NCI-H82 treated with DMSO at 0.1 percent for 48 hours (cell line): ENCODE results near the gene USP37.
"Not testable (repeated sequence)": the region's sequence is repeated elsewhere in the genome, so short reads cannot be mapped to it uniquely, and the experiment has no call there.

Source experiments
- DNase-seq: peaks from one replicate; lab custom pipeline; 2025; ENCODE audit not compliant: unreplicated experiment; lab: John Stamatoyannopoulos, UW

The USP37 gene

DNA sequence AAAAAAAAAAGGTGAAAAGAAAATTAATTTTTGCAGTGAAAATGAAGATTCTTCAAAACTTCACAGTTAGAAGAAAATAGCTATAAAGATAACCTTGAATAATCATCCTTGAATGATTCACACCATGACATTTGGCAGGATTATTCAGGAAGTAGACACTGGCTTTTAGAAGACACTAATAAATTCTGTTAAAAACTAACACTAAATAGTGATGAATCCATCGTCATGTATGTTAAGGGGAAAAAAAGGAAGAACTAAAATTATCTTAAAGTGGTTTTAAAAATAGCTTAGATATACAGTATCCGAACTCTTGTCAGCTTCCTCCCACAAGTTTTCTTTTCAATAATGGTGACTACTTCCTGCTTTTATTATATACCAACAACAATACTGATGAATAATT, 10.2 kb downstream of the USP37 start:
- DNase-seq = no peak

GRCh38 chr2:218555527-218555926, 12.6 kb downstream of the USP37 start:
- no peak for DNase-seq

DNA sequence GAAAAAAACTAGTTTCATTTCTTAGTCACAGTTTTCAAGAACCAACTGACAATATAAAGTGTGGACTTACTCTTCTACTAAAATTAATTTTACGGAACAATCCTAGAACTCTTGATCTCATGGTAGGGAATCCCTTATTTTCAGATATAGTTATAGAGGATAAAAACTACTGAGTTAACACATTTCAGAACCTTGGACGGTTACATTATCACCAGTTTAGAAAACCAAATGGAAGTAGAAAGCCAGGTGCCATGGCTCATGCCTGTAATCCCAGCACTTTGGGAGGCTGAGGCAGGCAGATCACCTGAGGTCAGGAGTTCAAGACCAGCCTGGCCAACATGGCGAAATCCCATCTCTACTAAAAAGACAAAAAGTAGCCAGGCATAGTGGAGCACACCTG, 13.9 kb downstream of the USP37 start:
- DNase-seq = not testable (repeated sequence)

GRCh38 chr2:218547978-218548377, 20.2 kb downstream of the USP37 start:
- DNase-seq = no peak

GRCh38 chr2:218547511-218547910, 20.6 kb downstream of the USP37 start:
- no peak for DNase-seq

GRCh38 chr2:218546012-218546411, 22.1 kb downstream of the USP37 start:
- DNase-seq = no peak

DNA sequence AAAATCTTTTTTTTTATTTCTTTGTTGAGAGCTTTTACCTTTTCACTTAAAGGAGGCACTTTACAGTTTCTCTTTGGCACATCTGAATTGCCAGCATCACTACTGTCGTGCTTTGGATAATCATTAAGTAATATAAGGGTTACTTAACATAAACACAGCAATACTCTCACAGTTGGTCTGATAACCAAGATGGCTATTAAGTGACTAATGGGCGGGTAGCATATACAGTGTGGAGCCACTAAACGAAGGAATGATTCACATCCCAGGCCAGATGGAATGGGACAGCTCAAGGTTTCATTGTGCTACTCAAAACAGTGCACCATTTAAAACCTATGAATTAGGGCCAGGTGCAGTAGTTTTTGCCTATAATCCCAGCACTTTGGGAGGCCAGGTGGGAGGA, 28.1 kb downstream of the USP37 start:
- no peak for DNase-seq

DNA sequence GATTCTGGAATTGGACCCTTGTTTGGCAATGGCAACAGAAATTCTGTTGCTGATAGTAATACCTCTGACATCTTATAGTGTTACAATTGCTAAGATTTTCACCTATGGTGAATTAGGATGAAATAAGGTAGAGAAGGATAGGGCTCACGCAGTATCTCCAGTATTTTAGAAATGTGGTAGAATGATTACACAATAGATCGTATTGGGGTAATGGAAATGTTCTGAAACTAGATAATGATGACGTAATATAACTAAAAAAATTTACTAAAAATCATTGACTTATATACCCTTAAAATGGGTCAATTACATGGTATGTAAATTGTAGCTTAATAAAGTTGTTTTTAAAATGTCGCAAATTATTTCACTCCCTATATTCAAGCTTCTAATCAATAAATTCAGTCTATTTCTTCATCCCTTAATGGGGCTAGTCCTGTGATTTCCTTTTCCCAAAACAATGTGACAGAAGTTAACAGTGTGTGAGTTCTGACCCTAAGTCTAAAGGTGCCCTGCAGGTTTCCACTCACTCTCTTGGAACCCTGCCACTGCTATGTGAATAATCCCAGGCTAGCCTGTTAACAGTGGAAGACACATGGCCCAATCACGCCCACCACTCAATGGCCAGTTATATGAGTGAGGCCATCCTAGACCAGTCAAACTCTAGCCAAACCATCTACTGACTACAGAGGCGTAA, 31.2 kb downstream of the USP37 start:
- no peak for DNase-seq

DNA sequence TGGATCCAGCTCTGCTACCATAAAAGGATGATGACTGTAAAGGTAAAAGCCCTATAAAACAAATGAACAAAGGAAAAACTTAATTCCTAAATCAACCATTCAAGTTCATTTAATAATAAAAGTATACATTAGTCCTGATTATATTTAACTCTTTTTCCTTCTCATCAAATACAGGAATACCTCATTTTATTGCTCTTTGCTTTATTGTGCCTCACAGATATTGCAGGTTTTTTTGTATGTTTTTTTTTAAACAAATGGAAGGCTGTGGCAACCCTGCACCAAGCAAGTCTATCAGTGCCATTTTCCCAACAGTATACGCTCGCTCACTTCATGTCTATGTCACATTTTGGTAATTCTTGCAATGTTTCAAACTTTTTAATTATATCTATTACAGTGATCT, 38.2 kb downstream of the USP37 start:
- DNase-seq = no peak

GRCh38 chr2:218528409-218528808, 39.7 kb downstream of the USP37 start:
- not testable (repeated sequence) for DNase-seq

DNA sequence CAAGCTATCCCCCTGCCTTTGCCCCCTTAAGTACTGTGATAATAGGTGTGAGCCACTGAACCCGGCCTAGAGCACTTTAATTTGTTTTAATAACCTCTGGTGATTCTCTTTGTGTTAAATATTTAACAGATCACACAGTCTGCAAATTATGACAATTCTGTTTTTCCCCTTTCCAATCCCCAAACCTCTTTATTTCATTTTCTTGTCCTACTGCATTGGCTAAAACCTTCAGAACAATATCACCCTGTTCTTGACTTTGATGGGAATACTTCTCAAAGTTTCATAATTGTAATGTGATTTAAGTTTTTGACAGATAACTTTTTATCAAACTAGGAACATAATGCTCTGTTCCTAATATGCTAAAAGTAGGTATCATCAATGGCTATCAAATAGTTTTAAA, 44.5 kb downstream of the USP37 start:
- DNase-seq = no peak

DNA sequence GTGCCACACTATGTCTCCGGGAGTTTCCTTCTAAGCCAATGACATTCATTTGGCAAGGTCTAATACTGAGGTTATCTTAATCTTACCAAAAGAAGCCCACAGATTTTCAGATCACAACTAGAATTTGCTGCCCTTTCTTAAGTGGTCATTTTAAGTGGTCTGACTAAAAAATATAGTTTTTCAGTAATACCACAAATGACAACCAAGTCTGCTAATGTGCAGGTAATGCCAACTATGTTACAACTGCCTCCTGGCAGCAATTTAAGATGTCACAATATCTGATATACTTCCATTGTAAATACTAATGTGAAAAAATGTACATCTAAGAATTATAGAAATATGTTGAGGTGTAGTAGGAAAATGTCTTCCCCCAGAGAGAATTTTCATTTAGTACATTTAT, 49.3 kb downstream of the USP37 start:
- no peak for DNase-seq

- no peak for DNase-seq
These were observed 50.5 kb downstream of the USP37 start for GRCh38 chr2:218517434-218518206.

DNA sequence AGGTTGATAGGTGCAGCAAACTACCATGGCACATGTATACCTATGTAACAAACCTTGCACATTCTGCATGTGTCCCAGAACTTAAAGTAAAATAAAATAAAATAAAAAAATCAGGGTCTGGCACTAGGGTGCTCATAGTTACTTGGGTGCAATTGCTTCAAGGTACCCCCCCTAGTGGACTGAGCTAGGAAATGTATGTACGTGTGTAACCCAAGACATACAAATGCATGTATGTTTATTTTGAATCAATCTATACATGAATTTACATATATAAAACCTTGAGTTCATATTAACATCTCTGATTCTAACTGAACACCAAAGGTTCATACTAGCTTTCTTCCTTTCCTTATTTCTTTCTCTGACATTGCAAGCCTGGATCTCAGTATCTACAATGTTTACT, 51.5 kb downstream of the USP37 start:
- DNase-seq = no peak

DNA sequence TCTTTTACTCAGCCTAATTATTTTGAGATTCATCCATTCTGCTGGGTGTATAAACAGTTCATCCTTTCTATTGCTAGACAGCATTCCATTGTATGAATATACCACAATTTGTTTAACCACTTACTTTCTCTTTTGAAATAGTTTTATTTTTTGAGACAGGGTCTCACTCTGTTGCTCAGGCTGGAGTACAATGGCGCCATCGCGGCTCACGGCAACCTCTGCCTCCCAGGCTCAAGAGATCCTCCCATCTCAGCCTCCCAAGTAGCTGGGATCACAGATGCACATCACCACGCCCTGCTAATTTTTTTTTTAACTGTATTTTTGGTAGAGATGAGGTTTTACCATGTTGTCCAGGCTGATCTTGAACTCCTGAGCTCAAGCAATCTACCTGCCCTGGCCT, 54.5 kb downstream of the USP37 start:
- no peak for DNase-seq

- no peak for DNase-seq
These were observed 59.9 kb downstream of the USP37 start for GRCh38 chr2:218508299-218508698.

- no peak for DNase-seq
These were observed 62.3 kb downstream of the USP37 start for GRCh38 chr2:218505754-218506371.

DNA sequence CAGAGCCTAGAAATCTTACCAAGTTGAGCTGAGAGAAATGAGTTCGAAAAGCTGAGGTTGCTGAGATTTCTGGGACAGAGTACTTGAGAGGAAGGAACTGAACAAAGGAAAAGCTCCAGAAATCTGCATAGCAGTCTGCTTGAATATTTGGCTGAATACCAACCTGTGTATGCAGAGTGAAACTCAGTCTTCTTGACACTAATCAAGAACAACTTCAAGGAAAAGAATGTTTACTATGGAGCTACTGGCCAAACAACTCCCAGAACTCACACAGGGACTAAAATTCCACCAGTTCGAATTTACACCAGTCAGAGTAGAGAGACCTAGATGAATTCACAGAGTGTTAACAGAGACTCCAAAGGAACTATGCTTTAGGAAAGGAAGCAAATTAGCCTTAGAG, 66.5 kb downstream of the USP37 start:
- DNase-seq = no peak

GRCh38 chr2:218500501-218501060, 67.6 kb downstream of the USP37 start:
- DNase-seq = no peak

GRCh38 chr2:218485986-218486667, 82.0 kb downstream of the USP37 start:
- no peak for DNase-seq

GRCh38 chr2:218482651-218483050, 85.5 kb downstream of the USP37 start:
- no peak for DNase-seq
